GM18858 (cell line): ENCODE measurements around the gene ANKFN1.

Experiments used
- ATAC-seq: cut with Tn5 transposase; IDR thresholded peaks from one replicate; pipeline ENCODE4 v1.9.1; 2021; ENCODE audit not compliant: unreplicated experiment

Gene ANKFN1

GRCh38 chr17:56549501-56549900 is 396.2 kb downstream of the ANKFN1 start:
- ATAC-seq: no peak

GRCh38 chr17:56557682-56558081 is 404.4 kb downstream of the ANKFN1 start:
- no peak for ATAC-seq

- no peak for ATAC-seq
Measured at GRCh38 chr17:56558088-56558487, 404.8 kb downstream of the ANKFN1 start.
